ACHN (cell line): ENCODE measurements around the gene CDC42BPA.
A peak's percentile ranks its signal among the peaks of the same experiment; 100 is the strongest.
"Not testable (repeated sequence)": the region's sequence is repeated elsewhere in the genome, so short reads cannot be mapped to it uniquely, and the experiment has no call there.

ENCODE experiments used
- DNase-seq: peaks from one replicate; pipeline ENCODE4 v3.0.0-alpha.2; 2015
- in situ Hi-C: cut with HindIII; loops from 2 replicates; pipeline ENCODE4 v1.10.0; 2017; ENCODE audit warnings: low sequenced_read_pairs, low pct_ligation_motif_present, low pct_unique_long_range_greater_than_20kb

Gene CDC42BPA

DNA sequence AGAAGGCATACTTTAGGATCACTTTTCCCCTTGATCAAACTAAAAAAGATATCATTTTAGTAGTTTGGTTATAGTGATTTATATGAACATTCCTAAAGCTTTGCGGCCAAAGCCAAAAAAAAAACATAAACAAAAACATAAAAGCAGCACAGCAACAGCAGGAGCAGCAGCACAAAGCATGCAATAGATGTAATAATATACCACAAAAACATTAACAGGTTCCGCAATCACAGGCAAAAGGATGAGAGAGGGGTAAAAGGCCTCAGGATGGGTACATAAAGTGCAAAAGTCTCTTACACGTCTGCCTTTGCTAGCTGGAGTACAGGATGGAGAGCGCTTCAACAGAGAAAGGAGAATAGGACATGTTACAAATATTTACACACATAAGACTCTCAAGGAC is 259.2 kb downstream of the CDC42BPA start:
- no peak for DNase-seq
- in situ Hi-C loops: no loop called here

DNA sequence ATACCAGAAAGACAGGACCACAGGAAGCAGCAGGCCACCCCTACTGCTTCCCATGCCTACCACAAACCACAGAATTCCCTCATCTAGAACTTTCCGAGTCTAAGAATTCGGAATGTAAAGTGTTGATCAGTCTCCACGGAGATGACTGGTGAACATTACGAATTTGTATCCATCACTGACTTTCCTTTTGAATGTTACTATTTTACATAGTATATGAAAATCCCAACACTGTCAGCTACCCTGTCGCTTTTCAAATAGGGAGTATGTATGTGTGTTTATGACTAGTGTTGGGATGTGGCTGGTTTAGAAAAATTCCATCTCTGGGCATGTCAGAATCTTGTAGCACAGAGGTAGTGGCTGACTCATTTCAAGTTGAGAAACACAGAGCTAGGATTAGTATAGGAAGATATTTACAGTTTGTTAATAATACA is 260.0 kb downstream of the CDC42BPA start:
- peak; percentile 51 for DNase-seq
- in situ Hi-C loops: no loop called here

DNA sequence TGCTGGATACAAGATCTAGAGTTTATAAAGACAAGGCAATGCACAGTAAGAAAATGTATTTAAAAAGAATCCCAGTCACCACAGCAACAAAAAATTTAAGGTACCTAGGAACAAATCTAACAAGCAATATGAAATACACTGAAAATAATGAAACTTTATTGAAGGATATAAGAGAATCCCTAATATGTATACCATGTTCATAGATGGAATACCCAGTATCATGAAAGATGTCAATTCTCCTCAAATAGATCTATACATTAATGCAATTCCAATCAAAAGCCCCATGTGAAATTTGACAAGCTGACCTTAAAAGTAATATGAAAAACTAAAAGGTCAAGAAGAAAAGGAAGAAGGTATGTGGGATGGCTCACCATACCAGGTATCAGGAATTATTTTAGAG is 269.0 kb downstream of the CDC42BPA start:
- in situ Hi-C loops: no loop called here
- DNase-seq: no peak

DNA sequence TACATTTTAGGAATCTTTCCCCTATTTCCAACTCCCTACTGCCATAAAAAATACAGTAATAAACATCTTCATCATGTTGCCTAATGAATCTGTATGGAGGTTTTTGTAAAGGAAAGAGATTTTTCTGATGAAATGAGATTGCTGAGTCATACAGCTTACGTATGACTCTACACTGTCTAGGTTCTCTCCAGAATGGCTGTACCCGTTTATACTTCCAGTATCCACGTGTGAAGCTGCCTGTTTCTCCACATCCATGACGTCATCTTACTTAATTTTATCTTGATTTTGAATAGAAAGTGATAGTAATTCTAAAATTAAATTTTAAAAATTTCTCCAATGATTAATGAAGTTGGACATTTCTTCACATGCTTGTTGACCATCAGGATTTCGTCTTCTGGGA is 274.5 kb downstream of the CDC42BPA start:
- DNase-seq: no peak
- in situ Hi-C loops: no loop called here

DNA sequence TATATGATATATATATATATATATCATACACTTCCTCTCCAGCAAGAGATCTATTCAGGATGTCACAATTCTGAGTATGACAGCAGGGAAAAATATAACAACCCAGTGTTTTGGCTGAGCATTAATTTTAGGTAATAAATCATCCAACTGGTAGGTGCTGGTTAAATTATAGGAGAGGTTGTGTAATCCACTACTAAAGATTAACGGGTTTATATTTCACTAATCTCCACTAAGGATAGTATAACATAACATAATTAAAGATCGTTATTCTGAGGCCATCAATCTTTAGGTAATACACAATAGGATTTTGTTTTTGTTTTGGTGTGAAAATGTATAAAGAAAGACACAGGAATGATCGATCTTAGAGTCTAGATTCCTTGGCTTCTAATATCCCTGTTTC is 276.0 kb downstream of the CDC42BPA start:
- in situ Hi-C loops: no loop called here
- DNase-seq: no peak

DNA sequence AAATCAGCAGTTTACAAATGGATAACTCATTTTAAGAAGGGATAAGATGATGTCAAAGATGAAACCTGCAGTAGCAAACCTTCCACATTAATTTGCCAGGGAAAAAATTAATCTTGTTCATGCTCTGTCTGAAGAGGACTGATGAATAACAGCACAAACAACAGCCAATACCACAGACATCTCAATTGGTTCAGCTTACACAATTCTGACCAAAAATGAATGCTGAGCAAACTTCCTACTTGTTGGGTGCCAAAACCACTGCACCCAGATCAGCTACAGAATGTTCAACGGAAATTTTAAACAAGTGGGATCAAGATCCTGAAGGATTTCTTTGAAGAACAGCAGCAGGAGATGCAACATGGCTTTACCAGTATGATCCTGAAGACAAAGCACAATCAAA is 279.9 kb downstream of the CDC42BPA start:
- in situ Hi-C loops: no loop called here
- no peak for DNase-seq

DNA sequence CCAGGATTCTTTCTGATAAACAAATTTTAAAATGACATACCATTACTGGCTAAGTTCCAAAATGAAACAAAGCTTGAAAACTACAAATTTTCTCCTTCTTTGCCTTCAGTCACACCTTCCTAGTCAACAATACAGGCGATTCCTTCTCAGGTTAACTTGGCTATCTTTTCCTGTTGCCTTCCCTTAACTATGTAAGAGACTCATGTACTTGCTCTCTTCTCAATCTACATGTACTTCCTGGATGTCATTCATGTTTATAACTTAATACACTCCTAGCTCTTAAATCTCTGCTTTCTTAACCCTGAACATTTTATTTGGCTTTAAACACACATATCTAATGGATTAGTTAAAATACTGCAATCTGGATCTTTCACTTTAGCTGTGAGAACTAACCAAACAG is 281.2 kb downstream of the CDC42BPA start:
- in situ Hi-C loops: no loop called here
- no peak for DNase-seq

DNA sequence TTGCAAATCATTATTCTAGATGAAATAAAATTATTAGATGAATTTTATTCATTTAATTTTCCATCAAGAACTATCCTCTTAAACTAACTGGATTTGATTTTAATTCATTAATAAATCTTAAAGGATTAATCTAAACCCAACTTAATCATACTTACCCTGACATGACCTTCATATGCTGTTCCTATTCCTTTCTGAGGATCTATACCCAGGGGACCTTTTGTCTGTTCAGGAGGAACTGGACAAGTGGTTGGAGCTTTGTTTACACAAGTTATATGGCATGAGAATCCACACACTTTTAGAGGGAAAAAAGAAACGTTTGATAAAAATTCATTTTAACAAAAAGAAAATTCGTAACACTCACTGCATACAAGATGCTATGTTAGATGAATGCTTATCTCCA is 283.0 kb downstream of the CDC42BPA start:
- in situ Hi-C loops: no loop called here
- DNase-seq: no peak

DNA sequence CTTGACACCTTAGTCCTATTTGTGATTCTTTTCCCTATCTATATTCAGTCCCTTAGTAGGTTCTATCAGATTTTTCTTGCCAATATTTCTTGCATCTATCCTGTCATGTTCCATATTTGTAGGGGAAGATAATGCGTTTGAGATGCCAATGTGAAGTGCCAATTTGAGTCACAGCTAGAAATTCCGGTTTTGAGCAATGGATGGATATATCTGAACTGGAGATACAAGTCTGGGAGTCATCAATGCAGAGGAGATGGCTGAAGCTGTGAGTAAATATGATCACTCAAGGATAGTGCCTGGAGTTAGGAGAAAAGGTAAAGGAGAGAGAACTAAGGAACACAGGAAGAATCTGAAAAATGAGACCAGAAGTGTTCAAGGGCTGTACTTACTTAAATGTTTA is 284.4 kb downstream of the CDC42BPA start:
- in situ Hi-C loops: no loop called here
- no peak for DNase-seq

DNA sequence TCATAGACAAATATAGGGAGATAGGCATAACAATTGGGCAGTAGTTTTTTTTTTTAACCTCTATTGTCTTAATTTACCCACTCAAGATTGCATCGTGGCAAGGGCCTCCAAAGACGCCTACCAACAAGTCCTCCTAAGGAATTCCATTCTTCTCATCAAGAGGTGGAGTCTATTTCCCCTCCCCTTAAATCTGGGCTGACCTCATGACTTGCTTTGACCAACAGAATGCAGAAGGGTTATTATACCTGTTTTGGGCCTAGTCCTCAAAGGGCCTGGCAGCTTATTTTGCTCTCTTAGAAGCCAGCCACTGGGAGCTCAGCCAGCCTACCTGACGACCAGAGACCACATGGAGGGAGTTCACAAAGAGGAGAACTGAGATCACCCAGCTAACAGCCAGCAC is 285.9 kb downstream of the CDC42BPA start:
- no peak for DNase-seq
- in situ Hi-C loops: no loop called here

DNA sequence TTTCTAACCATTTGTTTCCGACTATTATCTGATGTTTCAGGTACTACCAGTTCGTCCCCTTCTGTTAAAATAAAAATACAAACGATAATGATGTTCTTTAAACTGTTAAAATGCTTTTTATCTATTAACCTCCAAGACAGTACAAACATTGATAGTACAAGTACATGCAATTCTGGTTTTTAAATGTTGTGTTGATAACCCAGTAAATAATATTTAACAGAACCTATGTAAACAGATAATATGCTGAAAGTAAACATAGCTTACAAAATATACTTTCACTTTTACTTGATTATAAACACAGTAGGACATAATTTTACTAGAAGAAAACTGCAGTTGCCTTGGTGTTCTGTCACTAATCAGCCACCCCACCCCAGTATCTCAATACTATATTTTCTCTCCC is 301.3 kb downstream of the CDC42BPA start:
- DNase-seq: no peak
- in situ Hi-C loops: no loop called here

DNA sequence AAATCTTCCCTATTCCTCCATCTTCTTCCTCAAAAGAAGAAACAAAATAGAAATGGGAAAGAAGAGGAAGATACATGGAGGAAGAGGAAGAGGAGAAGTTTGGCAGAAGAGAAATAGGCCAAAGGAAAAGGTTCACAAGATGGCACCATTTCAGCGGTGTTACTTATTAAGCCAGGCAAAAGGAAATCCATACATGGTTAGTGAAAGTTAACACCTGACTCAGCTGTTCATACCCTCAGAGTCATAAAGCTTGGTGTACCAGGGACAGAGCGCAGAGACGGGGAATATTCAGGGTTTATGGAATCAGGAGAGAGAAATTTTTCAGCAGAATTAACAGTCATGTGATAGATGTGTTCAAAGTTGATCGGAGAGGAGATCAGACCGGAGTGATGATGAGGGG is 307.6 kb downstream of the CDC42BPA start:
- in situ Hi-C loops: no loop called here
- DNase-seq: peak; percentile 7

DNA sequence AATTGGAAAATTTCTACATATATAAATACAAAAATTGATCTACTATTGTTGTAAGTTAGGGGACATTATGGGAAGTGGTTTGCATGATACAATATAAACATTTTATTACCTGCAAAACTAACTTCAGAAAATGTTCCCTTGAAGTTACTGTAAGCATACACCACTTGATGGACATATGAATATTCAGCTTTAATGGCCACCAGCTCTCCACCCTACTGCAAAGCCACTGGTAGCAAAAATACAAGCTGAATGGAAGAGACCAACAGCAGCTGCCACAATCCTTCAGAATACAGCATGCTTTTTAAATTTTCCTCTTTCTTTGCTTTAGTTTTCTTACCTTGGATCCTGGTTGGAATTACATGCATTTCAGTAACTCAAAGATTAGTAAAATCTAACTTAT is 308.4 kb downstream of the CDC42BPA start:
- DNase-seq: no peak
- in situ Hi-C loops: no loop called here

DNA sequence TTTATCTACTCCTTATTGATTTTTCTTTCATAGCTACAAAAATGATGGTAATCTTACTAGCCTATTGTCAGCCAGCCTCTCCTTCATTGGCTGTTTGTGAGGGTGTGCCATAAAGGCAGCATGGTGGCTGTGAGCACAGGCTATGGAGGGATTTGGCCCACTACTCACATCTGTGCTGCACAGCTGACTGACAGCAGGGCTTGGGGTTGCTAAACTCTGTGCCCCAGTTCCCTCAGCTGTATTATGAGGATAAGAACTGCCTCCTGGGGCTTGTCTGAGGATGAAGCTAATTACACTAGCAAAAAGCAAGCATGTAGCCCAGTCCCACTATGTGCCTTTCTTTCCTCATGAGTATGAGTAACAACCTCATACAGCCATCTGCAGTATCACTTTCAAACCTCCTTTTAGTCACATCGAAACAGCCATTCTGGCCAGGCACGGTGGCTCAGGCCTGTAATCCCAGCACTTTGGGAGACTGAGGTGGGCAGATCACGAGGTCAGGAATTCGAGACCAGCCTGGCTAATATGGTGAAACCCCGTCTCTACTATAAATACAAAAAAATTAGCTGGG is 312.0 kb downstream of the CDC42BPA start:
- in situ Hi-C loops: no loop called here
- DNase-seq: no peak

DNA sequence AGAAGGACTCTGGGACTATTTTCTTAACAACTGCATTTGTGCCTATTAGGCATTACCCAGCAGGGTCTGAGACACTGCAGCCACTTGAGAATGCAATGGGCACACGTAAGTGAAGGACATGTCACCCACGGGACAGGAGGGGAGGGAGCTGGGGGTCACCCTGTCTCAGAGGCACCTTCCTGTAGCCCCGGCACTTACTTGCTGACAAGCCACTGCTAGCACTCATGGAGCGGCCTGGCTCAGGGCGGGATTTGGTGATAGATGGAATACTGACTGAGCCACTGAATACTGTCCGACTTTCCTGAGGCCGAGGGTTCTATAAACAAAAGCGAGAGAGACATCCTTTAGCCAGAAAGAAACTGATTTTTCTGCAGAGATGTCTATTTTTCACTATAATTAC is 313.5 kb downstream of the CDC42BPA start:
- no peak for DNase-seq
- in situ Hi-C loops: no loop called here

DNA sequence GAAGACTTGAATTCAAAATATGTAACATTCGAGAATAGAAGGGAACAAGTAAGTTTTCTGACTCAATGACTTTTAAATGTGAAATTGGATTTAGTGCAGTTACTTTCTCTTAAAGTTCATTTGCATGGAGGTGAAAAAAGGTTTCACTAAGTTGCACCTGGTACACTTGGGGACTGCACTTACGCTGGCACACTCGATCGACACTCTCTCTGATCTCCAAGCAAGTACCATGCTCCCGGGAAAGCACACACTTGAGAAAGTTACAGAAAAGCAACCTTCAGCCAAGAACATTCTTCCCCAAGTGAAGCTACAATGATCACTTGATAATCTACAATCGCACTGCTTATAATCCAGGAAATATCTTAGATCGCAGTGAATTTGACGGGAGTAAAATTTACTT is 315.1 kb downstream of the CDC42BPA start:
- no peak for DNase-seq
- in situ Hi-C loops: no loop called here

DNA sequence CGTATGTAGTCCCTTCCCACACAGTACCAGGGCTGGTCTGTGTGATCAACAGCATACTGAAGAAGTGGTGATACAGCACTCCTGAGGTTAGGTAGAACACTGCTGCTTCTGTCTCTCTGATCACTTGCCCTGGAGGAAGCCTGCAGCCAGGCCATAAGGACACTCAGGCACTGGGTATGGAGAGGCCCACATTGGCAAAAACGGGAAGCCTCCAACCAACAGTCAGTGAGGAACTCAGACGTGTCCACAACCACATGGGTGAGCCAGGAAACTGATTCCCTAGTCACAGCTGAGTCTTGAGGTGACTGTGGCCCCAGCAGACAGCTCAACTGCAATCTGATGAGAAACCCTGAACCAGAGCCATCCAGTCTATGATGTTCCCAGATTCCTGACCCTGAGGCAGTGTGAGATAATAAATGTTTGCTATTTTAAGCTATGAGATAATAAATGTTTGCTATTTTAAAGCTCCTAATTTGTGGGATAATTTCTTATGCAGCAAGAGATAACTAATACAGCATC is 315.7 kb downstream of the CDC42BPA start:
- in situ Hi-C loops: no loop called here
- no peak for DNase-seq

DNA sequence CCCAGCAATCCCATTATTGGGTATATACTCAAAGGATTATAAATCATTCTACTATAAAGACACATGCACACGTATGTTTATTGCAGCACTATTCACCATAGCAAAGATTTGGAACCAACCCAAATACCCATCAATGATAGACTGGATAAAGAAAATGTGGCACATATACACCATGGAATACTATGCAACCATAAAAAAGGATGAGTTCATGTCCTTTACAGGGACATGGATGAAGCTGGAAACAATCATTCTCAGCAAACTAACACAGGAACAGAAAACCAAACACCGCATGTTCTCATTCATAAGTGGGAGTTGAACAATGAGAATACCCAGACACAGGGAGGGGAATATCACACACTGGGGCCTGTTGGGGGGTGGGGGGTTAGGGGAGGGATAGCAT is 318.7 kb downstream of the CDC42BPA start:
- DNase-seq: not testable (repeated sequence)

DNA sequence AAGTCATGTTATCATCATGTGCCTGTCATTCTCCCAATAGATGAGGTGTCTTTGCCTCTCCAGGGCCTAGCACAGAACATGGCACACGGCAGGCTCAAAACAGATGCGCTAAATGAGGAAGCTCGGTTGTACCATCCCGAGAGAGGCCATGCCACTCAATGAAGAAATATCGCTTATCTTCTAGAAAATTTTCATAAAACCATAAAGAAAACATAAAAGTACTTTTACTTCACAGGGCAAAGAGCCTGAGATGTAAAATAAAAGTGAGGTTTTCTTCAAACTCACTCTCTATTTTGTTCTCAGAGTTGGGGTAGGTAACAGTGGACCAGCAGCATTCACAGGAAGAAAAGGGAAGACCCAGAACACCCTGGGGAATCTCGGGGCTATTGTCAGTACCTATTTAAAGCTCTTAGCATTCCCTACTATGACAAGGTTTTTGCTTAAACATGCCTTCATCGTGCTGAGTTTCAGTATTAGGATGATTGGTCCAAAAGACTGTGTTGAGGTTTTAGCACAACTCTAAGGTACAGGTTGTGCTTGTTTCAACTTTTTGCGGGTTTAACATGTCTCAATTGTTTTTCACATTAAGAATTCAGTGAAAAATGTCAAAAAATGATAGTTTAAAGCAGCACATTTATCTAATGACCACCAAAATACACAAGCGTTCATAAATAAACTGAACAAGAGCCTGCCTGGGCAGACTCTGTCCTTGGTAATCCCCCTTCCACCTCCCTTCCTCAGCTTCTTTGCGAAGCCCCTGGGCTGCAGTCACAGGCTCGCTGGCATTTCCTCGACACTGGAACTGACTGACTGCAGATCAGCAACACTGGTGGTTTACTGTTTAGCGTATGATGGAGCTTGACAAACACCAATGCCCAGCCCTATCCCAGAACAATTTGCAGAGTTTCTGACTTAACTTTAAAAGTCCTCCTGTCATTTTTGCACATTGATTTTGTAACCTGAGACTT is 322.6 kb downstream of the CDC42BPA start:
- in situ Hi-C loops: no loop called here
- DNase-seq: no peak

More for the DNA sequence above, 318.7 kb downstream of the CDC42BPA start:
- in situ Hi-C loops: not testable (repeated sequence)
